ENCODE results near the gene TBC1D22A. TPM values are rescaled to one million over a fixed set of nuclear protein-coding genes. Genes with fewer than 3 reads are reported as not detected.

Gene TBC1D22A
- total and polyA plus RNA-seq, 9 of the 15 experiments (the other 6 are each of a cell fraction or from before 2014, with no cell fraction given): 0.20 to 11.5 (median 5.2) TPM

- TF ChIP-seq ZBTB1 (CRISPR knock-in tag; IDR thresholded peaks at IDR 0.05; ENCODE audit: borderline replicate concordance, low read depth) (no peak), ESRRA (IDR thresholded peaks at IDR 0.05; ENCODE audit: borderline replicate concordance, low read depth) (no peak), ZSCAN32 (CRISPR knock-in tag; IDR thresholded peaks at IDR 0.05) (no peak), PCBP2 (IDR thresholded peaks at IDR 0.05; ENCODE audit: low read depth, low read length, poor library complexity, severe bottlenecking) (no peak), CBFB (CRISPR knock-in tag; IDR thresholded peaks at IDR 0.05) (no peak), KDM5B (IDR thresholded peaks at IDR 0.05; ENCODE audit: insufficient replicate concordance, low read depth, low read length) (no peak), PHB2 (IDR thresholded peaks at IDR 0.05; ENCODE audit: low read depth) (no peak), SRF (CRISPR knock-in tag; IDR thresholded peaks at IDR 0.05) (no peak)
Observed at GRCh38 chr22:47091921-47092700, 329.7 kb downstream of the TBC1D22A start (continued).

- H3K4me2 ChIP-seq (ENCODE audit: insufficient read depth, low read length): no peak overlapping the region
- no peaks in the 10 kb centered on the region for H3K36me3 ChIP-seq (ENCODE audit: control insufficient read depth, insufficient read depth, low read length)
- no peaks in the 10 kb centered on the region; the same call in 2 of the 3 replicates for H3K79me2 ChIP-seq (ENCODE audit: control insufficient read depth, insufficient read depth, low read length)
- H3K27ac ChIP-seq (ENCODE audit: extremely low read depth, low read depth, low read length): no peak overlapping the region
- no peak overlapping the region for H3K4me3 ChIP-seq
- WGBS (ENCODE audit: insufficient coverage, low coverage, missing lambda C conversion rate): 70% methylated on average over 6 of the region's 9 CpGs
- POLR2A ChIA-PET: no interaction called here
- FAIRE-seq: no peak
- H3K9ac ChIP-seq (ENCODE audit: insufficient read depth in 1 of 2, low read depth in 2 of 2, low read length in 2 of 2): no peak overlapping the region
- H3K4me1 ChIP-seq (replicated peaks in 1 of 2; ENCODE audit: control insufficient read depth in 2 of 2, insufficient read depth in 2 of 2, low read length in 2 of 2): peaks cover 32 to 35% of the 10 kb centered on the region in 2 experiments; a peak in 4 of 5 replicates
- no peak overlapping the region for H2AFZ ChIP-seq (ENCODE audit: low read depth, low read length)
- DNase-seq (ENCODE audit: extremely low read depth in 1 of 4, low spot score in 3 of 4): peak in 1 of 4 experiments; percentile 16
- in situ Hi-C loops (cut with MboI): no loop called here
- H4K20me1 ChIP-seq (replicated peaks; ENCODE audit: control insufficient read depth, insufficient read depth, low read length): no peaks in the 10 kb centered on the region
- H3K9me3 ChIP-seq (replicated peaks; ENCODE audit: control insufficient read depth, insufficient read depth, low read depth, low read length): no peaks in the 10 kb centered on the region
- H3K9me1 ChIP-seq (ENCODE audit: control insufficient read depth, insufficient read depth, low read length): peaks cover 4% of the 10 kb centered on the region
- no peak for ATAC-seq
- intact Hi-C loops (cut with micrococcal nuclease): no loop called here
- CTCF ChIA-PET (ENCODE audit: low intra/inter-chr PET ratio): no interaction called here
- BruUV-seq (replicated peaks): no TSS peak
- no peaks in the 10 kb centered on the region for H3K27me3 ChIP-seq (ENCODE audit: control insufficient read depth in 2 of 2, insufficient read depth in 2 of 2, low read length in 2 of 2)
- TF ChIP-seq MAFK (IDR thresholded peaks at IDR 0.05; ENCODE audit: low read length) (peak; percentile 97), ZNF316 (IDR thresholded peaks at IDR 0.05) (peak; percentile 97), NFE2L1 (tag; IDR thresholded peaks at IDR 0.05; ENCODE audit: borderline replicate concordance, low read depth) (peak; percentile 77), C11orf30 (IDR thresholded peaks at IDR 0.05; ENCODE audit: low read depth) (peak; percentile 96), BACH1 (tag; IDR thresholded peaks at IDR 0.05) (peak; percentile 54; the same call in 1 of the 2 replicates), KDM4B (IDR thresholded peaks at IDR 0.05; ENCODE audit: borderline replicate concordance in 2 of 2, low read depth in 1 of 2) (no peak), NFE2 (IDR thresholded peaks at IDR 0.05; ENCODE audit: low read depth) (peak; percentile 73), MAFG (tag; conservative IDR thresholded peaks at IDR 0.05) (peak; percentile 97), ZNF143 (CRISPR knock-in tag; IDR thresholded peaks at IDR 0.05) (no peak), AFF1 (IDR thresholded peaks at IDR 0.05; ENCODE audit: low read depth in 1 of 2, partially characterized antibody in 2 of 2) (no peak)
Observed at GRCh38 chr22:47092896-47093311, 330.5 kb downstream of the TBC1D22A start.

Measured in K562 (cell line).